A549 (cell line): ENCODE data around the gene LDLRAD4. TPM values are rescaled to one million over a fixed set of nuclear protein-coding genes. Genes with fewer than 3 reads are reported as not detected.

Source experiments
- ATAC-seq, 2 experiments: fragments of 200-7000 bp in 1 of 2; fragments of >200 bp in 1 of 2; cut with Nextera tagmentation in 1 of 2; cut with Tn5 transposase in 1 of 2; 3 replicates each; pipeline versions ENCODE4 v1.8.0 to v1.9.1; 2018 to 2020; ENCODE audit warnings: mild to moderate bottlenecking in 1 of 2, moderate library complexity in 1 of 2
- CTCF ChIA-PET: fragments of 300-600 bp; sonication (Branson Sonifier 250); formaldehyde crosslinking; extraction: SDS; loops from one replicate; lab custom pipeline; 2021; ENCODE audit warnings: antibody characterized with exemption, inconsistent platforms; lab: Yijun Ruan, JAX
- POLR2A ChIA-PET: fragments of 350-600 bp; formaldehyde crosslinking; extraction: SDS; loops from one replicate; lab custom pipeline; 2021; ENCODE audit warnings: antibody characterized with exemption, inconsistent platforms; lab: Yijun Ruan, JAX
- DNase-seq, 2 experiments: peaks; one replicate each; pipeline versions ENCODE4 v3.0.0 to v3.0.0-alpha.2; 2011 to 2016; ENCODE audit warnings: low read depth in 1 of 2, low spot score in 1 of 2
- FAIRE-seq: peaks from 2 replicates; lab custom pipeline; 2011; peaks lifted over from hg19 to GRCh38; lab: Jason Lieb, UNC
- H3K27ac ChIP-seq, 2 experiments: fragments of >200 bp; sonication (Bioruptor Twin); formaldehyde crosslinking; 3 replicates each; pipeline ENCODE4 v1.5.1; 2016 to 2017
- H3K4me1 ChIP-seq: fragments of >200 bp; sonication (Bioruptor Twin); formaldehyde crosslinking; 3 replicates; pipeline ENCODE4 v1.6.1; 2016
- H3K4me2 ChIP-seq: fragments of >200 bp; sonication (Bioruptor Twin); formaldehyde crosslinking; 3 replicates; pipeline ENCODE4 v1.6.1; 2016
- H3K4me3 ChIP-seq: fragments of >200 bp; sonication (Bioruptor Twin); formaldehyde crosslinking; 3 replicates; pipeline ENCODE4 v1.5.1; 2016
- H3K9me3 ChIP-seq: fragments of >200 bp; sonication (Bioruptor Twin); formaldehyde crosslinking; 3 replicates; pipeline ENCODE4 v1.6.1; 2016
- CBX8 ChIP-seq: fragments of 200-600 bp; sonication (generic); IDR thresholded peaks from 2 replicates; pipeline ENCODE4 v1.6.1; 2016
- CHD4 ChIP-seq: fragments of 200-600 bp; sonication (generic); IDR thresholded peaks from 2 replicates; pipeline ENCODE4 v1.6.1; 2016; ENCODE audit warnings: antibody characterized with exemption, mild to moderate bottlenecking, borderline replicate concordance
- EP300 ChIP-seq, 2 experiments: fragments of >200 bp; sonication (Bioruptor Twin); formaldehyde crosslinking; IDR thresholded peaks; 2 replicates in 1 of 2; 3 replicates in 1 of 2; pipeline ENCODE4 v1.6.1; 2016 to 2017
- FOSL2 ChIP-seq, 2 experiments: fragments of 450-650 bp in 1 of 2; fragments of >200 bp in 1 of 2; sonication (Bioruptor Twin) in 1 of 2; formaldehyde crosslinking; IDR thresholded peaks; 2 replicates each; pipeline versions ENCODE4 v1.5.0 to v1.6.1; 2016 to 2020; ENCODE audit warnings: mild to moderate bottlenecking in 1 of 2, moderate library complexity in 1 of 2
- GATA3 ChIP-seq: IDR thresholded peaks from 2 replicates; pipeline ENCODE4 v1.6.1; 2012; ENCODE audit warnings: borderline replicate concordance
- HDAC2 ChIP-seq: fragments of 200-600 bp; sonication (generic); IDR thresholded peaks from 2 replicates; pipeline ENCODE4 v1.6.1; 2016
- HOXA7 ChIP-seq: fragments of 250-450 bp; sonication (Bioruptor Pico); IDR thresholded peaks from 2 replicates; pipeline ENCODE4 v1.5.0; 2020; ENCODE audit warnings: mild to moderate bottlenecking, moderate library complexity
- HOXB13 ChIP-seq: fragments of 250-450 bp; sonication (Bioruptor Pico); IDR thresholded peaks from 2 replicates; pipeline ENCODE4 v1.5.0; 2020; ENCODE audit warnings: low read depth, mild to moderate bottlenecking, moderate library complexity
- JUNB ChIP-seq: fragments of >200 bp; sonication (Bioruptor Twin); formaldehyde crosslinking; IDR thresholded peaks from 2 replicates; pipeline ENCODE4 v1.6.1; 2016
- KDM1A ChIP-seq: fragments of 200-600 bp; sonication (generic); IDR thresholded peaks from 2 replicates; pipeline ENCODE4 v1.6.1; 2016; ENCODE audit warnings: low read depth, mild to moderate bottlenecking
- MAZ ChIP-seq: fragments of 150-350 bp; IDR thresholded peaks from 2 replicates; pipeline ENCODE4 v1.6.1; 2014; ENCODE audit warnings: antibody characterized with exemption, low read depth, low read length, borderline replicate concordance
- NFE2L2 ChIP-seq: fragments of 150-350 bp; conservative IDR thresholded peaks from 2 replicates; pipeline ENCODE4 v1.6.1; 2014; ENCODE audit warnings: low read length
- RFX5 ChIP-seq: fragments of 450-650 bp; IDR thresholded peaks from 2 replicates; pipeline ENCODE4 v1.7.1; 2014; ENCODE audit warnings: antibody characterized with exemption, mild to moderate bottlenecking, moderate library complexity
- SMC3 ChIP-seq: fragments of >200 bp; sonication (Bioruptor Twin); formaldehyde crosslinking; IDR thresholded peaks from 3 replicates; pipeline ENCODE4 v1.6.1; 2018; ENCODE audit warnings: inconsistent platforms
- TP53 ChIP-seq: fragments of 250-450 bp; sonication (Bioruptor Pico); IDR thresholded peaks from 2 replicates; pipeline ENCODE4 v1.5.0; 2021; ENCODE audit warnings: mild to moderate bottlenecking, moderate library complexity
- ZFP36 ChIP-seq: fragments of 450-650 bp; IDR thresholded peaks from 2 replicates; pipeline ENCODE4 v1.6.1; 2014; ENCODE audit warnings: borderline replicate concordance; ENCODE audit not compliant: partially characterized antibody
- WGBS: methylation state at CpG from one replicate; pipeline ENCODE4 v1.1.6; 2017; ENCODE audit errors: missing lambda C conversion rate; 5-methylcytosine and 5-hydroxymethylcytosine counted together
- polyA plus RNA-seq, 4 experiments: library from polyadenylated mRNA; depleted of rRNA in 3 of 4; stranded (reverse); fragments of >200 nt; fragmentation: RNase III in 1 of 4; extraction: RNeasy Plus Mini Kit Qiagen cat#74134 plus additional on column Dnase treatment in 1 of 4; gene quantifications; 2 replicates in 3 of 4; 3 replicates in 1 of 4; pipeline ENCODE4 v1.2.3, GENCODE V29; 2011 to 2017
- TF ChIP-seq, protein P1 (sequence below): fragments of >200 bp; sonication (Bioruptor Twin); formaldehyde crosslinking; IDR thresholded peaks from 2 replicates; pipeline ENCODE4 v1.6.1; 2016

Gene LDLRAD4
- polyA plus RNA-seq, 2 of the 4 experiments (the other 2 are of a cell fraction): 5.2 to 7.6 TPM

DNA sequence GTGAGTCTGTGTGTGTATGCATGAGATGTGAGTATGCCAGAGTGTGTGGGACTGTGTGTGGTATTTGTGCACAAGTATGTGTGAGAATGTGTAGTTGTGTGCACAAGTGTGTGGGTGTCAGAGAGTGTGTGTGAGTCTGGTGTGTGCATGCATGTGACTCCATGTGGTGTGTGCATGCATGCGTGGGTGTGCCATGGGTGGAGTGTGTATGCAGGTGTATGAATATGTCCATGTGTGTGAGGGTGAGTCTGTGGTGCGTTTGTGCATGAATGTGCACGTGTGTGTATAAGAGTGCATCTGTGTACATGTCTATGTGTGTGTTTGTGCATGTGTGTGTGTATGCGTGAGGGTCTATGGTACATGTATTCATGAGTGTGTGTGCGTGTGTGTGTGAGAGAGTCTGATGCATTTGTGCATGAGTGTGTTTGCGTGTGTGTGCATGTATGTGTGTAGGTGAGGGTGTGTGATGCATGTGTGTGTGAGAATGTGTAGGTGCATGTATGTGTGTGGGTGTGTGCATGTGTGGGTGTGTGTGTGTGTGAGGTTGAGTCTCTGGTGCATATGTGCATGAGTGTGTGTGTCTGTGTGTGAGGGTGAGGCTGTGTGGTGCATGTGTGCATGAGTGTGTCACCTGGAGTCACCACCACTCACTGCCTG, 226.8 kb downstream of the LDLRAD4 start:
- H3K4me3 ChIP-seq: no peak overlapping the region
- no peak for DNase-seq
- H3K27ac ChIP-seq: peak overlapping the region; percentile 68 to 86; a peak in 4 of 6 replicates
- ChIA-PET CTCF (no interaction called here), POLR2A (no interaction called here)
- no peak for FAIRE-seq
- peaks cover 43% of the 10 kb centered on the region for H3K4me1 ChIP-seq
- no peak for ATAC-seq
- 76% methylated on average over 6 of the region's 6 CpGs for whole genome bisulfite sequencing
- H3K9me3 ChIP-seq: no peaks in the 10 kb centered on the region
- TF ChIP-seq, protein P1, sequence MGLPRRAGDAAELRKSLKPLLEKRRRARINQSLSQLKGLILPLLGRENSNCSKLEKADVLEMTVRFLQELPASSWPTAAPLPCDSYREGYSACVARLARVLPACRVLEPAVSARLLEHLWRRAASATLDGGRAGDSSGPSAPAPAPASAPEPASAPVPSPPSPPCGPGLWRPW: no peak
- no peak for TF ChIP-seq ZFP36
- peak overlapping the region; percentile 73 for H3K4me2 ChIP-seq

DNA sequence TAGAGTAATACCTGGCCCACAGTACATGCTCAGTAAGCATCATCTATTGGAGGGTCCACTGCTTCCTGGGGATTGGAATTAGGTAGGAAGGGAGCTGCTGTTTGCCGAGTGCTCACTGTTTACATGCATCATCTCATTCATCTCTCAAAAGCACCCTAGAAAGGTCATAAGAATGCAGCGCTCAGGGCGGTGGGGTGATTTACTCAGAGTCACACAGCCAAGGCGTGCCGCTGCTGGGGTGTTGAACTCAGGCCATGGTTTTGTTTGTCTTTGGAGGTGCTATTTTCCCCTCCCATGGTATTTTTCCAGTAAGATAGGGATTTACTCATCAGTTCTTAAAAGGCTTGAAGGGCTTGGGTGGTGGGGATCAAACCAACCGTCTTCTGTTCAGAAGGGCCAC, 227.5 kb downstream of the LDLRAD4 start:
- ATAC-seq (peak; percentile 62 to 72), FAIRE-seq (no peak), DNase-seq (peak in 1 of 2 experiments; percentile 41)
- peaks cover 43% of the 10 kb centered on the region for H3K4me1 ChIP-seq
- CTCF ChIA-PET: interaction anchor here (0.9 kb wide), 1 partner anchor 56 kb away, joined by 4 read pairs; no protein-coding TSS in a partner anchor
- POLR2A ChIA-PET: no interaction called here
- H3K27ac ChIP-seq: peak overlapping the region; percentile 68 to 86
- H3K4me2 ChIP-seq: peak overlapping the region; percentile 73
- 12% methylated on average over 6 of the region's 6 CpGs for WGBS
- TF ChIP-seq HDAC2: no peak
- 0 out of 3 replicates have a peak, but pooled peaks have one; percentile 17 for TF ChIP-seq SMC3
- TF ChIP-seq MAZ: no peak
- TF ChIP-seq JUNB: no peak; the same call in 1 of the 2 replicates
- 0 out of 2 replicates have a peak, but pooled peaks have one; percentile 20 for TF ChIP-seq FOSL2 (IDR thresholded peaks at IDR 0.05)
- no peak for TF ChIP-seq FOSL2 (CRISPR knock-in tag; IDR thresholded peaks at IDR 0.05)
- TF ChIP-seq EP300 (IDR thresholded peaks at IDR 0.05): peak in 1 of 2 experiments; percentile 36; a peak in 2 of 5 replicates
- TF ChIP-seq KDM1A: no peak
- TF ChIP-seq CHD4: no peak
- TF ChIP-seq TP53: no peak
- TF ChIP-seq ZFP36: peak; percentile 62
- peak; percentile 44; the same call in 1 of the 2 replicates for TF ChIP-seq GATA3
- no peak for TF ChIP-seq RFX5
- H3K4me3 ChIP-seq: no peak overlapping the region
- no peaks in the 10 kb centered on the region for H3K9me3 ChIP-seq

DNA sequence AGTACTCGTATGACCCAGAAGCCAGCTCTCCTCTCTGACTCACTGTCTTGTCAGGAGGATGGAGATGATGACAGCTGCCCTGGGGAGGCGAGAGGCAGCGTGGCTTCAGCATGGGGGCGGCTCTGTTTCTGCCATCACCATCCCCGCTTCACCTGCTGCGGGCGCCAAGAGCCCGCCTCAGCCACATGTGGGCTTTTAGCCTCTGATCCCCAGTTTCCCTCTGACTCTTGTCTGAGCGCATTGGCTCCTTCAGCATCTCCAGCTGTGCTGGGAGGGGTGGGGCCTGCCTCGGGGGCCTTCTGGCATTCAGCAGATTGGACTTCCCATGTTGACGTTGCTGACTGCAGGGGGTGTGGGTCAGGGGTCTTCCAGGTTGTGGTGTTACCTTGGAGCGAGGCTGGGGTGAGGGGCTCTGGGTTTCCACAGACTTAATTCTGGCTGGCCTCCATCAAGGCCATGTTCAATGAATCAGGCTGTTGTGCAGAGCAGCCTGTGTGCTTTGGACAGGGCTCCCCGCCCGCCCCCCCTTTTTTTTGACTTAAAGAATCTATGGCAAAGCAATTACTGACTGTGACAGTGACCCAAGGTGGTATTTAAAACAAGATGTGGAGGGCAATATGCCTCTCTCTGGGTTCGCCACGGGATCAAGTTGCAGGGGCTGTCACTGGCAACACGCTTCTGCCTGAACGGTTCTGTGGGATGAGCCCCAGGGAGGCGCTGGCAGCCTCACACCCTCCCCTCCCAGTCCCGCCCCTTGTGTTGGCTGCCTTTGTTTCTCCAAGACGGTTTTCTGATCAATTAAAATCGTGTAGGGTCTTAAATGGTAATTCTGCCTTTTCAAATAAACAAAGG, 228.3 kb downstream of the LDLRAD4 start:
- Histone ChIP-seq H3K9me3 (no peaks in the 10 kb centered on the region), H3K4me3 (no peak overlapping the region), H3K4me1 (peaks cover 51% of the 10 kb centered on the region), H3K4me2 (peak overlapping the region; percentile 73), H3K27ac (peak overlapping the region; percentile 68 to 86)
- FAIRE-seq: no peak
- CTCF ChIA-PET: interaction anchor here (0.9 kb wide), 1 partner anchor 55 kb away, joined by 4 read pairs; no protein-coding TSS in a partner anchor
- 46% methylated on average over 13 of the region's 22 CpGs for WGBS
- DNase-seq: peak; percentile 8 to 33
- POLR2A ChIA-PET: no interaction called here
- TF ChIP-seq NFE2L2: no peak
- no peak for TF ChIP-seq HOXB13
- no peak for TF ChIP-seq CBX8
- TF ChIP-seq HOXA7 (CRISPR knock-in tag): no peak
- peak; percentile 70 to 72 for ATAC-seq
